ENCODE measurements around the gene GDPD5. TPM values are rescaled to one million over a fixed set of nuclear protein-coding genes. Genes with fewer than 3 reads are reported as not detected.
A peak's percentile ranks its signal among the peaks of the same experiment; 100 is the strongest.

GDPD5 gene
- total RNA-seq, 3 donors from 2014 or later = 3.0 to 7.7 (median 4.6) TPM

GRCh38 chr11:75531325-75531724 lies 5.6 kb upstream of the GDPD5 start:
- Histone ChIP-seq H3K4me3 (no peak overlapping the region), H3K9me3 (no peaks in the 10 kb centered on the region), H3K4me1 (ENCODE audit: low read depth) (peaks cover 4% of the 10 kb centered on the region), H3K36me3 (ENCODE audit: low read depth) (no peaks in the 10 kb centered on the region)
- DNase-seq = no peak
- no peak for ATAC-seq
- intact Hi-C loops (cut with DNase I, micrococcal nuclease) = no loop called here
- no peak for TF ChIP-seq CTCF (IDR thresholded peaks at IDR 0.05)

- Histone ChIP-seq H3K9me3 (no peaks in the 10 kb centered on the region), H3K36me3 (ENCODE audit: low read depth) (no peaks in the 10 kb centered on the region), H3K4me3 (no peak overlapping the region), H3K4me1 (ENCODE audit: low read depth) (peaks cover 4% of the 10 kb centered on the region)
- no peak for TF ChIP-seq CTCF (IDR thresholded peaks at IDR 0.05)
- ATAC-seq (no peak), DNase-seq (no peak)
- intact Hi-C loops (cut with DNase I, micrococcal nuclease) = no loop called here
These were observed 4.8 kb upstream of the GDPD5 start for GRCh38 chr11:75530577-75530976.

GRCh38 chr11:75527938-75528735 lies 2.4 kb upstream of the GDPD5 start:
- no peak for DNase-seq
- no peak for TF ChIP-seq CTCF (IDR thresholded peaks at IDR 0.05)

GRCh38 chr11:75527130-75527529 lies 1.4 kb upstream of the GDPD5 start:
- intact Hi-C loops (cut with DNase I, micrococcal nuclease) = no loop called here
- Histone ChIP-seq H3K4me1 (ENCODE audit: low read depth) (peaks cover 8% of the 10 kb centered on the region), H3K4me3 (no peak overlapping the region), H3K9me3 (no peaks in the 10 kb centered on the region), H3K36me3 (ENCODE audit: low read depth) (no peaks in the 10 kb centered on the region)
- TF ChIP-seq CTCF (IDR thresholded peaks at IDR 0.05) = no peak
- no peak for ATAC-seq
- DNase-seq = no peak

More at GRCh38 chr11:75527938-75528735, 2.4 kb upstream of the GDPD5 start:
- peaks cover 8% of the 10 kb centered on the region for H3K4me1 ChIP-seq (ENCODE audit: low read depth)
- no peak for ATAC-seq
- no peak overlapping the region for H3K4me3 ChIP-seq
- no peaks in the 10 kb centered on the region for H3K9me3 ChIP-seq
- intact Hi-C loops (cut with DNase I, micrococcal nuclease) = no loop called here
- no peaks in the 10 kb centered on the region for H3K36me3 ChIP-seq (ENCODE audit: low read depth)

GRCh38 chr11:75526192-75526541 lies 426 bp upstream of the GDPD5 start:
- no peak for ATAC-seq
- Histone ChIP-seq H3K4me3 (peak overlapping the region; percentile 19), H3K9me3 (no peaks in the 10 kb centered on the region), H3K4me1 (ENCODE audit: low read depth) (peaks cover 8% of the 10 kb centered on the region), H3K36me3 (ENCODE audit: low read depth) (no peaks in the 10 kb centered on the region)
- no peak for TF ChIP-seq CTCF (IDR thresholded peaks at IDR 0.05)
- DNase-seq = no peak
- intact Hi-C loops (cut with DNase I, micrococcal nuclease) = no loop called here
